LoVo (cell line): ENCODE results near the gene HAAO.
A peak's percentile ranks its signal among the peaks of the same experiment; 100 is the strongest.

Experiments
- DNase-seq: peaks from one replicate; pipeline ENCODE4 v3.0.0-alpha.2; 2016; ENCODE audit warnings: low spot score

The HAAO gene

GRCh38 chr2:42813763-42814162, 21.4 kb upstream of the HAAO start:
- DNase-seq = no peak

GRCh38 chr2:42812899-42813479, 20.6 kb upstream of the HAAO start:
- DNase-seq = peak; percentile 24

- DNase-seq = no peak
These were observed 18.8 kb upstream of the HAAO start for GRCh38 chr2:42810971-42811811.

- peak; percentile 91 for DNase-seq
These were observed 18.0 kb upstream of the HAAO start for GRCh38 chr2:42810121-42810970.

- peak; percentile 85 for DNase-seq
These were observed 17.4 kb upstream of the HAAO start for GRCh38 chr2:42809819-42810120.

- no peak for DNase-seq
These were observed 16.9 kb upstream of the HAAO start for GRCh38 chr2:42809131-42809818.

- no peak for DNase-seq
These were observed 15.9 kb upstream of the HAAO start for GRCh38 chr2:42808301-42808700.

- DNase-seq = no peak
These were observed 14.4 kb upstream of the HAAO start for GRCh38 chr2:42806786-42807185.

GRCh38 chr2:42804891-42805290, 12.5 kb upstream of the HAAO start:
- no peak for DNase-seq

- no peak for DNase-seq
These were observed 12.0 kb upstream of the HAAO start for GRCh38 chr2:42804338-42804737.

GRCh38 chr2:42802150-42802549, 9.8 kb upstream of the HAAO start:
- no peak for DNase-seq

GRCh38 chr2:42801381-42801780, 9.0 kb upstream of the HAAO start:
- DNase-seq = no peak

GRCh38 chr2:42800981-42801380, 8.6 kb upstream of the HAAO start:
- no peak for DNase-seq

- no peak for DNase-seq
These were observed 8.1 kb upstream of the HAAO start for GRCh38 chr2:42800461-42800962.

- no peak for DNase-seq
These were observed 7.5 kb upstream of the HAAO start for GRCh38 chr2:42799881-42800280.

GRCh38 chr2:42797281-42797680, 4.9 kb upstream of the HAAO start:
- no peak for DNase-seq

- DNase-seq = no peak
These were observed 4.3 kb upstream of the HAAO start for GRCh38 chr2:42796427-42797248.

- DNase-seq = no peak
These were observed 3.5 kb upstream of the HAAO start for GRCh38 chr2:42795841-42796301.

GRCh38 chr2:42795275-42795674, 2.9 kb upstream of the HAAO start:
- DNase-seq = no peak

- DNase-seq = no peak
These were observed 2.1 kb upstream of the HAAO start for GRCh38 chr2:42794271-42795046.
